ENCODE measurements around the gene ST3GAL3. TPM values are rescaled to one million over a fixed set of nuclear protein-coding genes. Genes with fewer than 3 reads are reported as not detected.
A peak's percentile ranks its signal among the peaks of the same experiment; 100 is the strongest.

The ST3GAL3 gene
- total RNA-seq, 1 experiment from 2014 or later: 8.3 TPM

DNA sequence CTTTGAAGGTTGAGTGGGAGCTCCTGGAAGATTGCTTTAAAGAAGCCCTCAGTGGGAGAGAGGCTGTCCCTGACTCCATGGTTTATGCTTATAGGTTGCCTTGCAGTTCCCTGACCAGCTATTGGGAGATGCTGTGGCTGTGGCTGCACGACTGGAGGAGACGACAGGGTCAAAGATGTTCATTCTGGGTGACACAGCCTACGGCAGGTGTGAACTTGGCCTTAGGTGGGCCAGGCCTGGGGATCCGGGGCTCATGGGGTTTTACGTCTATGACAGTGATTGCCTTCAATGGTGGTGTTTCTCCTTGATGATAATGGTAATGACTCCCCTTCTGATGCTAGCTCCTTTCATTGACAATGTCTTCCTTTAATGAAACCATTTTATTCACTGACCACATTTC lies 263.2 kb downstream of the ST3GAL3 start:
- H3K4me1 ChIP-seq (ENCODE audit: insufficient read depth, low read length): no peaks in the 10 kb centered on the region; the same call in 1 of the 2 replicates
- no peak overlapping the region for H2BK5ac ChIP-seq (ENCODE audit: insufficient read length, low read length)
- H4K20me1 ChIP-seq (ENCODE audit: control insufficient read depth, insufficient read depth, insufficient read length): no peaks in the 10 kb centered on the region
- no peak overlapping the region for H3K14ac ChIP-seq (ENCODE audit: insufficient read depth, low read length)
- no peak overlapping the region for H3K56ac ChIP-seq (ENCODE audit: insufficient read length, low read depth, low read length)
- H4K91ac ChIP-seq (ENCODE audit: insufficient read length, low read depth, low read length): no peak overlapping the region
- no peak overlapping the region for H3K18ac ChIP-seq (ENCODE audit: insufficient read length, low read depth, low read length)
- no peak overlapping the region for H2AFZ ChIP-seq (ENCODE audit: low read length)
- peaks cover 4% of the 10 kb centered on the region for H3K79me1 ChIP-seq (ENCODE audit: insufficient read depth, low read depth, low read length, poor library complexity, severe bottlenecking)
- H4K5ac ChIP-seq (ENCODE audit: insufficient read length, low read depth, low read length): no peak overlapping the region
- H3K9ac ChIP-seq (ENCODE audit: extremely low read depth, insufficient read length, low read length): peak overlapping the region; percentile 68
- no peak overlapping the region for H2BK120ac ChIP-seq (ENCODE audit: low read depth, low read length, poor library complexity, severe bottlenecking)
- H3K23ac ChIP-seq (ENCODE audit: insufficient read length, low read depth, low read length): no peak overlapping the region
- Mint-ChIP-seq H3K27ac (peak overlapping the region in 1 of 3 experiments; percentile 95; a peak in 1 of 7 replicates), H3K9me3 (no peaks in the 10 kb centered on the region), H3K4me1 (peaks cover 18 to 20% of the 10 kb centered on the region in 2 experiments), H3K36me3 (ENCODE audit: insufficient read depth in 1 of 3, low read depth in 3 of 3) (peaks cover 10 to 31% (median 14%) of the 10 kb centered on the region in 3 experiments; a peak in 6 of 7 replicates), H3K27me3 (ENCODE audit: low read depth) (peaks cover 1% of the 10 kb centered on the region), H3K4me3 (peak overlapping the region; percentile 98 to 100)
- H3K27me3 ChIP-seq (ENCODE audit: insufficient read depth, low read length): no peaks in the 10 kb centered on the region
- peaks cover 2% of the 10 kb centered on the region; the same call in 1 of the 2 replicates for H3K79me2 ChIP-seq (ENCODE audit: insufficient read depth, low read length)
- no peak overlapping the region for H3T11ph ChIP-seq (ENCODE audit: low read length)
- H3K23me2 ChIP-seq (ENCODE audit: insufficient read length, low read depth, low read length, poor library complexity, severe bottlenecking): peaks cover 14% of the 10 kb centered on the region
- no peak for DNase-seq
- no peak overlapping the region for H2BK20ac ChIP-seq (ENCODE audit: low read depth, low read length, poor library complexity, severe bottlenecking)
- no peak overlapping the region for H3K27ac ChIP-seq (ENCODE audit: insufficient read length, low read depth, low read length)
- no peak overlapping the region for H4K8ac ChIP-seq (replicated peaks; ENCODE audit: insufficient read length, low read depth, low read length)
- H2BK12ac ChIP-seq (ENCODE audit: insufficient read length, low read depth, low read length): no peak overlapping the region
- peak overlapping the region; percentile 81 for H3K4me2 ChIP-seq (ENCODE audit: insufficient read depth, insufficient read length, low read length)
- no peak overlapping the region for H2AK5ac ChIP-seq (ENCODE audit: insufficient read length, low read length)
- H3K4ac ChIP-seq (ENCODE audit: low read depth, low read length): no peak overlapping the region
- no peak overlapping the region for H2BK15ac ChIP-seq (ENCODE audit: low read depth, low read length)
- WGBS (ENCODE audit: extremely low coverage, insufficient read length, low lambda C conversion rate): no CpG with 5 or more reads among the region's 5 CpGs
- TF ChIP-seq, protein P1, sequence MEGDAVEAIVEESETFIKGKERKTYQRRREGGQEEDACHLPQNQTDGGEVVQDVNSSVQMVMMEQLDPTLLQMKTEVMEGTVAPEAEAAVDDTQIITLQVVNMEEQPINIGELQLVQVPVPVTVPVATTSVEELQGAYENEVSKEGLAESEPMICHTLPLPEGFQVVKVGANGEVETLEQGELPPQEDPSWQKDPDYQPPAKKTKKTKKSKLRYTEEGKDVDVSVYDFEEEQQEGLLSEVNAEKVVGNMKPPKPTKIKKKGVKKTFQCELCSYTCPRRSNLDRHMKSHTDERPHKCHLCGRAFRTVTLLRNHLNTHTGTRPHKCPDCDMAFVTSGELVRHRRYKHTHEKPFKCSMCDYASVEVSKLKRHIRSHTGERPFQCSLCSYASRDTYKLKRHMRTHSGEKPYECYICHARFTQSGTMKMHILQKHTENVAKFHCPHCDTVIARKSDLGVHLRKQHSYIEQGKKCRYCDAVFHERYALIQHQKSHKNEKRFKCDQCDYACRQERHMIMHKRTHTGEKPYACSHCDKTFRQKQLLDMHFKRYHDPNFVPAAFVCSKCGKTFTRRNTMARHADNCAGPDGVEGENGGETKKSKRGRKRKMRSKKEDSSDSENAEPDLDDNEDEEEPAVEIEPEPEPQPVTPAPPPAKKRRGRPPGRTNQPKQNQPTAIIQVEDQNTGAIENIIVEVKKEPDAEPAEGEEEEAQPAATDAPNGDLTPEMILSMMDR (conservative IDR thresholded peaks at IDR 0.05): no peak
- no peaks in the 10 kb centered on the region for H3K9me3 ChIP-seq (ENCODE audit: control insufficient read depth, low read depth, low read length)
